ENCODE results near the gene CADPS2. TPM values are rescaled to one million over a fixed set of nuclear protein-coding genes. Genes with fewer than 3 reads are reported as not detected.

Gene CADPS2
- total RNA-seq, 2 experiments from 2014 or later = not detected

- no peak overlapping the region for H3K4me3 Mint-ChIP-seq
- H3K27ac Mint-ChIP-seq = no peak overlapping the region
- H3K36me3 Mint-ChIP-seq (ENCODE audit: low read depth) = no peaks in the 10 kb centered on the region
- H3K36me3 ChIP-seq (ENCODE audit: insufficient read depth, low read length) = no peaks in the 10 kb centered on the region
- H3K27ac ChIP-seq (ENCODE audit: low read depth in 1 of 2, low read length in 2 of 2) = no peak overlapping the region
- no peak for TF ChIP-seq CTCF (IDR thresholded peaks at IDR 0.05)
- H3K27me3 Mint-ChIP-seq = peaks cover 75% of the 10 kb centered on the region
- intact Hi-C loops (cut with DNase I, micrococcal nuclease) = no loop called here
- no peak for DNase-seq
- H3K4me1 ChIP-seq (ENCODE audit: insufficient read depth, low read length) = no peaks in the 10 kb centered on the region
- H3K4me3 ChIP-seq (ENCODE audit: low read length) = no peak overlapping the region
- ATAC-seq (ENCODE audit: poor library complexity) = no peak
- no peaks in the 10 kb centered on the region for H3K9me3 Mint-ChIP-seq
- ChIA-PET CTCF (no interaction called here), POLR2A (no interaction called here)
- peaks cover 6% of the 10 kb centered on the region for H3K4me1 Mint-ChIP-seq (ENCODE audit: low read depth)
- peaks cover 44 to 70% of the 10 kb centered on the region in 2 experiments for H3K27me3 ChIP-seq (ENCODE audit: control insufficient read depth in 1 of 2, insufficient read depth in 2 of 2, low read length in 2 of 2)
- peaks cover 5 to 46% of the 10 kb centered on the region in 2 experiments for H3K9me3 ChIP-seq (ENCODE audit: control insufficient read depth in 1 of 2, insufficient read depth in 1 of 2, low read length in 2 of 2)
Measured at GRCh38 chr7:122300956-122301833, 585.1 kb downstream of the CADPS2 start.

GRCh38 chr7:122300211-122300932 is 585.9 kb downstream of the CADPS2 start:
- Mint-ChIP-seq H3K27ac (no peak overlapping the region), H3K4me3 (no peak overlapping the region), H3K36me3 (ENCODE audit: low read depth) (no peaks in the 10 kb centered on the region), H3K9me3 (no peaks in the 10 kb centered on the region), H3K27me3 (peaks cover 79% of the 10 kb centered on the region), H3K4me1 (ENCODE audit: low read depth) (peaks cover 6% of the 10 kb centered on the region)
- Histone ChIP-seq H3K27ac (ENCODE audit: low read depth in 1 of 2, low read length in 2 of 2) (no peak overlapping the region), H3K4me1 (ENCODE audit: insufficient read depth, low read length) (no peaks in the 10 kb centered on the region), H3K9me3 (ENCODE audit: control insufficient read depth in 1 of 2, insufficient read depth in 1 of 2, low read length in 2 of 2) (peaks cover 5 to 38% of the 10 kb centered on the region in 2 experiments), H3K4me3 (ENCODE audit: low read length) (no peak overlapping the region), H3K36me3 (ENCODE audit: insufficient read depth, low read length) (no peaks in the 10 kb centered on the region), H3K27me3 (ENCODE audit: control insufficient read depth in 1 of 2, insufficient read depth in 2 of 2, low read length in 2 of 2) (peaks cover 36 to 62% of the 10 kb centered on the region in 2 experiments)
- ChIA-PET CTCF (no interaction called here), POLR2A (no interaction called here)
- no peak for DNase-seq
- intact Hi-C loops (cut with DNase I, micrococcal nuclease) = no loop called here
- no peak for ATAC-seq (ENCODE audit: poor library complexity)
- no peak for TF ChIP-seq CTCF (IDR thresholded peaks at IDR 0.05)

- Histone ChIP-seq H3K4me1 (ENCODE audit: insufficient read depth, low read length) (no peaks in the 10 kb centered on the region), H3K4me3 (ENCODE audit: low read length) (no peak overlapping the region), H3K27ac (ENCODE audit: low read depth in 1 of 2, low read length in 2 of 2) (no peak overlapping the region), H3K9me3 (ENCODE audit: control insufficient read depth in 1 of 2, insufficient read depth in 1 of 2, low read length in 2 of 2) (peaks cover 5 to 32% of the 10 kb centered on the region in 2 experiments), H3K36me3 (ENCODE audit: insufficient read depth, low read length) (no peaks in the 10 kb centered on the region), H3K27me3 (ENCODE audit: control insufficient read depth in 1 of 2, insufficient read depth in 2 of 2, low read length in 2 of 2) (peaks cover 30 to 55% of the 10 kb centered on the region in 2 experiments)
- ATAC-seq (ENCODE audit: poor library complexity) = no peak
- Mint-ChIP-seq H3K27me3 (peaks cover 78% of the 10 kb centered on the region), H3K36me3 (ENCODE audit: low read depth) (no peaks in the 10 kb centered on the region), H3K9me3 (no peaks in the 10 kb centered on the region), H3K27ac (no peak overlapping the region), H3K4me1 (ENCODE audit: low read depth) (peaks cover 6% of the 10 kb centered on the region), H3K4me3 (no peak overlapping the region)
- intact Hi-C loops (cut with DNase I, micrococcal nuclease) = no loop called here
- no peak for DNase-seq
- CTCF ChIA-PET = no interaction called here
- POLR2A ChIA-PET = no interaction called here
- TF ChIP-seq CTCF (IDR thresholded peaks at IDR 0.05) = no peak
Measured at GRCh38 chr7:122299624-122300210, 586.5 kb downstream of the CADPS2 start.

All from CD4-positive, alpha-beta T cell (primary cell).